ENCODE data around the gene RPS18. TPM values are rescaled to one million over a fixed set of nuclear protein-coding genes. Genes with fewer than 3 reads are reported as not detected.
A peak's percentile ranks its signal among the peaks of the same experiment; 100 is the strongest.

Gene RPS18
- polyA plus RNA-seq, 2 of the 4 experiments (the other 2 are of a cell fraction), result 3,426 to 3,611 TPM

DNA sequence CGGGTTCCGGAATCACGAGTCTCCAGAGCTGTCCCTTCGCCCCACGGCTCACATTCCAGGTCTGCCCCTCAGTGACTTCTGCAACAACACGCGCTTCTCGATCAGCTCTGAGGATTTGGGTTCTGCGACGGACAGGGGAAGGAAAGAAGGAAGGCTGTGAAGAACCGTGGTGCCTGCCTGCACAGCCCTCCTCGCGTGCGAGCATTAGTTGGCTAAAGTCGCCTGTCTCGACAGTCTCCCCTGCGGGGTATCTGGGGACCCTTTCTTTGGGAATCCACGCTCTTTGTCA, 23.3 kb upstream of the RPS18 start:
- ChIA-PET CTCF (interaction anchor here (0.6 to 3.7 kb wide), 45 partner anchors 9 to 363 kb away, joined by 3 to 39 read pairs (median 6); partner anchors contain the start of genes B3GALT4, HLA-DMA, HLA-DOA and HLA-DPB1), POLR2A (interaction anchor here (2.1 to 2.7 kb wide), 3 partner anchors 23 to 277 kb away, joined by 13 to 17 read pairs (median 16); partner anchors contain the start of genes RING1, RPS18 and VPS52)
- peak overlapping the region; percentile 68 for H3K4me3 ChIP-seq
- DNase-seq (ENCODE audit: low read depth in 1 of 2, low spot score in 1 of 2) (no peak), FAIRE-seq (no peak), ATAC-seq (peak; percentile 33 to 45)
- H3K9me3 ChIP-seq, result no peaks in the 10 kb centered on the region
- 2% methylated on average over 18 of the region's 18 CpGs for WGBS (ENCODE audit: missing lambda C conversion rate)
- TF ChIP-seq RCOR1 (IDR thresholded peaks at IDR 0.05; ENCODE audit: low read depth, low read length), result no peak
- no peak for TF ChIP-seq EHMT2 (IDR thresholded peaks at IDR 0.05; ENCODE audit: low read depth)
- TF ChIP-seq NFE2L2 (conservative IDR thresholded peaks at IDR 0.05; ENCODE audit: low read length), result no peak
- TF ChIP-seq MYC (IDR thresholded peaks at IDR 0.05; ENCODE audit: borderline replicate concordance, low read length), result no peak
- TF ChIP-seq PHF8 (IDR thresholded peaks at IDR 0.05; ENCODE audit: borderline replicate concordance, low read depth), result no peak
- no peak for TF ChIP-seq HEYL (CRISPR knock-in tag; IDR thresholded peaks at IDR 0.05)
- no peak for TF ChIP-seq BCL3 (IDR thresholded peaks at IDR 0.05)
- TF ChIP-seq NPAS2 (CRISPR knock-in tag; IDR thresholded peaks at IDR 0.05; ENCODE audit: borderline replicate concordance), result no peak
- TF ChIP-seq CBX2 (IDR thresholded peaks at IDR 0.05; ENCODE audit: borderline replicate concordance, low read depth), result no peak
- no peak for TF ChIP-seq SREBF2 (IDR thresholded peaks at IDR 0.05)
- TF ChIP-seq SMC3 (IDR thresholded peaks at IDR 0.05), result no peak
- H3K4me1 ChIP-seq, result peaks cover 11% of the 10 kb centered on the region
- H3K27ac ChIP-seq, result peak overlapping the region; percentile 64 to 91
- peak overlapping the region; percentile 90 for H3K4me2 ChIP-seq

DNA sequence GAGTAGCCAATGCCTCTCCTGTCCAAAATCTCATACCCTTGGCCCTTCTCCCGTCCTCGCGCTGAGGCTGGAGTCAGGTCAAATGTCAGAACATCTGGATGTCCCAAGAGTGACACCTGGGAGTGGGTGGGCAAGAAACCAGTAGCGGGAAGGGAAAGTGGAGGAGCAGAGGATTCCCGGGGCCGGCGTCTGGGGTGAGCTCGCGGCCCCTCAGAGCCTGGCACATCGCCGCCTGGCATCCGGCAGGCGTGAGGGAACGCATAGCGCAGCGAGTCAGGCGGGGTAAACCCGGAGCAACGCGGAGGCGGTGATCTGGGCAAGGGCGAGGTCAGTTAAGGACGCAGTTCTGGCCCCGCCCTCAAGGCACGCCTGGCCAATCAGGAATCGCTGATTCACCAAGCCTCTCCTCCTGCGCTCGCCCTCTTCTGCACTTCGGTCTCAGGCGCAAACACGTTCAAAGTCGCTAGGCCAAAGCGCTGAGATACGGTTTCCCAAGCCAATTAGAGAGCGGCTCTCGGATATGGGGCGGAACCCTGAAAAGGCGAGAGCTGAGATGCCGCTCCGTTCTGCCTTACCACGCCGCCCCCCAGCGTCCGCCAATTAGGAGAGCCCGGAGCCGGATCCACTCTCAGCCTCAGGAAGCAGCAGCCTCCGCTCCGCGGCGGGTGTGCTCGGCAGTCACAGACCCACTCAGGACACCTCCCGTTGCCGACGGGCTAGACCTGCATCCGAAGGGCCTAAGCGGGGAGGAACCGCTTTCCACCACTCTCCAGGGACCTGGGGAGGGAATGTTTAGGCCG, 22.7 kb upstream of the RPS18 start:
- DNase-seq (ENCODE audit: low read depth in 1 of 2, low spot score in 1 of 2) (peak; percentile 70 to 97), FAIRE-seq (peak; percentile 32), ATAC-seq (peak; percentile 95 to 96)
- Histone ChIP-seq H3K4me3 (peak overlapping the region; percentile 68), H3K9me3 (no peaks in the 10 kb centered on the region), H3K4me1 (peaks cover 11% of the 10 kb centered on the region), H3K27ac (peak overlapping the region; percentile 91 to 92), H3K4me2 (peak overlapping the region; percentile 99)
- ChIA-PET CTCF (interaction anchor here (0.6 to 3.7 kb wide), 43 partner anchors 8 to 363 kb away, joined by 3 to 39 read pairs (median 7); partner anchors contain the start of genes B3GALT4, HLA-DOA, HSD17B8 and RING1), POLR2A (interaction anchor here (1.5 to 2.7 kb wide), 5 partner anchors 19 to 277 kb away, joined by 3 to 17 read pairs (median 13); partner anchors contain the start of genes B3GALT4, RING1, RPS18 and VPS52)
- TF ChIP-seq BCL3 (IDR thresholded peaks at IDR 0.05) (0 out of 3 replicates have a peak, but pooled peaks have one; percentile 39), POLR2A (IDR thresholded peaks at IDR 0.05; ENCODE audit: low read length) (peak; percentile 79), MAFK (IDR thresholded peaks at IDR 0.05; ENCODE audit: partially characterized antibody) (peak; percentile 76), JUN (IDR thresholded peaks at IDR 0.05) (peak; percentile 53 to 68; a peak in 4 of 5 replicates), CHD4 (IDR thresholded peaks at IDR 0.05; ENCODE audit: borderline replicate concordance) (no peak), ESRRA (IDR thresholded peaks at IDR 0.05; ENCODE audit: borderline replicate concordance, low read length) (peak; percentile 20; the same call in 1 of the 2 replicates), CHD2 (IDR thresholded peaks at IDR 0.05; ENCODE audit: low read length, partially characterized antibody) (no peak)
- WGBS (ENCODE audit: missing lambda C conversion rate), result 2% methylated on average over 30 of the region's 58 CpGs
